Mesendoderm (in vitro differentiated cells): ENCODE results near the gene ZNF207.

Experiments used
- DNase-seq: peaks from one replicate; pipeline ENCODE4 v3.0.0; 2013
- H2AK5ac ChIP-seq: 2 replicates; pipeline ENCODE4 v1.6.1; 2013; ENCODE audit warnings: low read length, inconsistent platforms
- H2BK120ac ChIP-seq: 2 replicates; pipeline ENCODE4 v1.6.1; 2013; ENCODE audit warnings: low read depth, mild to moderate bottlenecking, low read length, moderate library complexity, mixed read lengths
- H2BK15ac ChIP-seq: replicated peaks from 2 replicates; pipeline ENCODE4 v1.6.1; 2013; ENCODE audit warnings: low read depth, mild to moderate bottlenecking, moderate library complexity
- H2BK5ac ChIP-seq: 2 replicates; pipeline ENCODE4 v1.6.1; 2013; ENCODE audit warnings: low read length, inconsistent platforms
- H3K18ac ChIP-seq: 2 replicates; pipeline ENCODE4 v1.6.1; 2013; ENCODE audit warnings: mild to moderate bottlenecking, low read length, mixed read lengths
- H3K23ac ChIP-seq: one replicate; pipeline ENCODE4 v1.6.1; 2013; ENCODE audit warnings: low read length
- H3K27ac ChIP-seq: 2 replicates; pipeline ENCODE4 v1.5.1; 2013; ENCODE audit warnings: low read depth, mild to moderate bottlenecking, inconsistent platforms, low read length, moderate library complexity
- H3K27me3 ChIP-seq: 2 replicates; pipeline ENCODE4 v1.6.1; 2013; ENCODE audit warnings: low read length, control low read depth, mild to moderate bottlenecking, inconsistent platforms; ENCODE audit not compliant: insufficient read depth, poor library complexity
- H3K36me3 ChIP-seq: 2 replicates; pipeline ENCODE4 v1.6.1; 2013; ENCODE audit warnings: low read length, inconsistent platforms; ENCODE audit not compliant: control insufficient read depth, insufficient read depth
- H3K4ac ChIP-seq: one replicate; pipeline ENCODE4 v1.6.1; 2013; ENCODE audit warnings: low read depth, mild to moderate bottlenecking, low read length, moderate library complexity
- H3K4me1 ChIP-seq: 2 replicates; pipeline ENCODE4 v1.6.1; 2013; ENCODE audit warnings: low read depth, low read length, inconsistent platforms; ENCODE audit not compliant: control insufficient read depth
- H3K4me2 ChIP-seq: 2 replicates; pipeline ENCODE4 v1.6.1; 2013; ENCODE audit warnings: low read length
- H3K4me3 ChIP-seq: 2 replicates; pipeline ENCODE4 v1.5.1; 2013; ENCODE audit warnings: mild to moderate bottlenecking, low read length
- H3K56ac ChIP-seq: one replicate; pipeline ENCODE4 v1.6.1; 2013; ENCODE audit warnings: low read length
- H3K79me1 ChIP-seq: 2 replicates; pipeline ENCODE4 v1.6.1; 2013; ENCODE audit warnings: low read length, inconsistent platforms
- H3K79me2 ChIP-seq: 2 replicates; pipeline ENCODE4 v1.6.1; 2013; ENCODE audit warnings: mild to moderate bottlenecking, low read length; ENCODE audit not compliant: control insufficient read depth, insufficient read depth
- H3K9ac ChIP-seq: 2 replicates; pipeline ENCODE4 v1.6.1; 2013; ENCODE audit warnings: low read length, inconsistent platforms
- H4K5ac ChIP-seq: one replicate; pipeline ENCODE4 v1.6.1; 2013; ENCODE audit warnings: low read length
- H4K8ac ChIP-seq: one replicate; pipeline ENCODE4 v1.6.1; 2013; ENCODE audit warnings: low read depth, mild to moderate bottlenecking, control low read depth, low read length, moderate library complexity
- WGBS: extraction: QIAGEN DNeasy Blood & Tissue Kit; methylation state at CpG from one replicate; pipeline ENCODE4 v1.1.7; 2013; ENCODE audit warnings: low lambda C conversion rate, missing lambda C conversion rate; ENCODE audit not compliant: insufficient coverage; ENCODE audit errors: extremely low coverage; 5-methylcytosine and 5-hydroxymethylcytosine counted together

The ZNF207 gene

DNA sequence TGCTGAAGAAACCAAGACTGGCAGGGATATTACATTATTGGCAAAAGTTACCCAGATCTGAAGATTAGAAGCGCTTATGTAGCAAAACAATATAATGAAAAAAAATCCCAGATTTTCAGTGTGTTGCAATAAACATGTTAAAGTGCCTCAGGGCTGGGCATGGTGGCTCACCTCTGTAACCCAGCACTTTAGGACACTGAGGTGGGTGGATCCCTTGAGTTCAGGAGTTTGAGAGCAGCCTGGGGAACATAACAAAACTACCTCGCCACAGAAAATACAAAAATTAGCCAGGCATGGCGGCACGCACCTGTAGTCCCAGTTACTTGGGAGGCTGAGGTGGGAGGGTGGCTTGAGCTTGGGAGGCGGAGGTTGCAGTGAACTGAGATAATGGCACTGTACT is 6.8 kb downstream of the ZNF207 start:
- peaks cover 63% of the 10 kb centered on the region for H3K79me2 ChIP-seq
- DNase-seq: no peak
- no peak overlapping the region for H4K8ac ChIP-seq
- H2AK5ac ChIP-seq: no peak overlapping the region
- no peak overlapping the region for H2BK15ac ChIP-seq
- no CpG with 5 or more reads among the region's 5 CpGs for WGBS
- H3K4me2 ChIP-seq: no peak overlapping the region
- no peak overlapping the region for H3K56ac ChIP-seq
- H3K27ac ChIP-seq: no peak overlapping the region
- no peak overlapping the region for H3K4me3 ChIP-seq
- H2BK5ac ChIP-seq: no peak overlapping the region
- H3K9ac ChIP-seq: no peak overlapping the region
- H3K23ac ChIP-seq: no peak overlapping the region
- no peak overlapping the region for H4K5ac ChIP-seq
- no peaks in the 10 kb centered on the region for H3K4me1 ChIP-seq
- no peaks in the 10 kb centered on the region for H3K79me1 ChIP-seq
- H3K36me3 ChIP-seq: peaks cover 6% of the 10 kb centered on the region
- no peak overlapping the region for H2BK120ac ChIP-seq
- H3K18ac ChIP-seq: no peak overlapping the region
- H3K27me3 ChIP-seq: no peaks in the 10 kb centered on the region
- no peak overlapping the region for H3K4ac ChIP-seq

DNA sequence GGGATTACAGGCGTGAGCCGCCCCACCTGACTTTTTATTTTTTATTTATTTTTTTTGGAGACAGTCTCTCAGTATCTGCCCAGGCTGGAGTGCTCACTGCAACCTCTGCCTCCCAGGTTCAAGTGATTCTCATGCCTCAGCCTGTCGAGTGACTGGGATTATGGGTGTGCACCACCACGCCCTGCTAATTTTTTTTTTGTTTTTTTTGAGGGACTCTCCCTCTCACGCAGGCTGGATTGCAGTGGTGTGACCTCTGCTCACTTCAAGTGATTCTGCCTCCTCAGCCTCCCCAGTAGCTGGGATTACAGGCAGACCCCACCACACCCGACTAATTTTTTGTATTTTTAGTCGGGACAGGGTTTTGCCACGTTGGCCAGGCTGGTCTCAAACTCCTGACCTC is 7.7 kb downstream of the ZNF207 start:
- Histone ChIP-seq H3K4me1 (no peaks in the 10 kb centered on the region), H3K4ac (no peak overlapping the region), H2BK15ac (no peak overlapping the region), H2BK5ac (no peak overlapping the region), H3K4me2 (no peak overlapping the region), H3K79me2 (peaks cover 55% of the 10 kb centered on the region), H3K23ac (no peak overlapping the region), H3K9ac (no peak overlapping the region), H3K18ac (no peak overlapping the region), H3K56ac (no peak overlapping the region), H2AK5ac (no peak overlapping the region), H3K4me3 (no peak overlapping the region), H2BK120ac (no peak overlapping the region), H3K36me3 (peaks cover 6% of the 10 kb centered on the region), H3K79me1 (no peaks in the 10 kb centered on the region), H4K5ac (no peak overlapping the region), H3K27me3 (no peaks in the 10 kb centered on the region), H3K27ac (no peak overlapping the region), H4K8ac (no peak overlapping the region)
- no CpG with 5 or more reads among the region's 8 CpGs for WGBS
- no peak for DNase-seq

DNA sequence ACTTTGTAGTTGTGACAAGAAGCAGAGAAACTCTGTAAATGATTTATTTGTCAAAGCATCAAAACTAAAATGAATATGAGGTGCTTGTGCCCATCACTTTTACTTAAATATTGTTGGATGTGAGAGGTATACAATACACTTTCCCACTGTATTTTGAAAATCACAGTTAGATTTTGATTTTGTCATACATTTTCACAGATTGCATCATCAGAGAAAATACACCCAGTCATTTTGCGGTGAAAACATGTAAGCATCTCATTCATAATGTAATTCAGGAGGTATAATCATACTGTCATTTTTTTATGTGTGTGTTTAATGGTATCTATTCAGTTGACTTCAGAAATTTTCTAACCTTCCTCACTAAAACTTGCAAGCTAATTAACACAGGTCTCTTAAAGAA is 11.3 kb downstream of the ZNF207 start:
- no peak overlapping the region for H4K8ac ChIP-seq
- H3K23ac ChIP-seq: no peak overlapping the region
- H3K79me1 ChIP-seq: peaks cover 2% of the 10 kb centered on the region
- H3K27ac ChIP-seq: no peak overlapping the region
- no peaks in the 10 kb centered on the region for H3K4me1 ChIP-seq
- no peak overlapping the region for H3K9ac ChIP-seq
- H3K4ac ChIP-seq: no peak overlapping the region
- no peak overlapping the region for H2BK5ac ChIP-seq
- DNase-seq: no peak
- H3K4me3 ChIP-seq: no peak overlapping the region
- no peak overlapping the region for H3K56ac ChIP-seq
- WGBS: no CpG with 5 or more reads among the region's 1 CpG
- H2BK15ac ChIP-seq: no peak overlapping the region
- H3K36me3 ChIP-seq: peaks cover 10% of the 10 kb centered on the region
- no peak overlapping the region for H3K18ac ChIP-seq
- peaks cover 25% of the 10 kb centered on the region for H3K79me2 ChIP-seq
- H4K5ac ChIP-seq: no peak overlapping the region
- no peak overlapping the region for H3K4me2 ChIP-seq
- H3K27me3 ChIP-seq: no peaks in the 10 kb centered on the region
- H2BK120ac ChIP-seq: no peak overlapping the region
- no peak overlapping the region for H2AK5ac ChIP-seq

DNA sequence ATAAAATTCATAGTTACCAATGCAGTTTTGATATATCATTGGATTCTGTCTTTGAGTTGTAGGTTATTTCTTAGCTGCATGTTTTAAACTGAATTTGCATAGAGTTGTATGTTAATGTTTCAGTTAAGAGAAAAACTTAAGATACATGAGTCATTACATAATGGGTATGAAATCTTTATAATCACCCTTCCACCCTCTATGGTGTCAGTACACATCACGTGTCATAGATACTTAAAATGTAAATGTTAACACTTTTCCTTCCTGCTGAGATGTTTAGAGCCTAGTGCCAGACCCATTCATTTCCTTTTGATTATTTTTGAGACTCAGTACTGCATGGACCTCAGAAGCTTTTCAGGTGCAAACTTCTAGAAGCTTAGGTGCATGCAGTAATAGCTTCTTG is 20.5 kb downstream of the ZNF207 start:
- no peak overlapping the region for H3K56ac ChIP-seq
- H3K36me3 ChIP-seq: peaks cover 12% of the 10 kb centered on the region
- no peak overlapping the region for H3K23ac ChIP-seq
- no peak overlapping the region for H3K9ac ChIP-seq
- H3K18ac ChIP-seq: no peak overlapping the region
- no peak overlapping the region for H2BK120ac ChIP-seq
- H3K4me3 ChIP-seq: no peak overlapping the region
- no peak overlapping the region for H3K4me2 ChIP-seq
- H3K4me1 ChIP-seq: no peaks in the 10 kb centered on the region
- H3K4ac ChIP-seq: no peak overlapping the region
- no peak overlapping the region for H3K27ac ChIP-seq
- whole genome bisulfite sequencing: no CpG with 5 or more reads among the region's 1 CpG
- H2BK15ac ChIP-seq: no peak overlapping the region
- H4K5ac ChIP-seq: no peak overlapping the region
- H2AK5ac ChIP-seq: no peak overlapping the region
- no peak for DNase-seq
- H3K79me1 ChIP-seq: peaks cover 7% of the 10 kb centered on the region
- peaks cover 12% of the 10 kb centered on the region for H3K79me2 ChIP-seq
- no peak overlapping the region for H2BK5ac ChIP-seq
- no peak overlapping the region for H4K8ac ChIP-seq
- no peaks in the 10 kb centered on the region for H3K27me3 ChIP-seq

DNA sequence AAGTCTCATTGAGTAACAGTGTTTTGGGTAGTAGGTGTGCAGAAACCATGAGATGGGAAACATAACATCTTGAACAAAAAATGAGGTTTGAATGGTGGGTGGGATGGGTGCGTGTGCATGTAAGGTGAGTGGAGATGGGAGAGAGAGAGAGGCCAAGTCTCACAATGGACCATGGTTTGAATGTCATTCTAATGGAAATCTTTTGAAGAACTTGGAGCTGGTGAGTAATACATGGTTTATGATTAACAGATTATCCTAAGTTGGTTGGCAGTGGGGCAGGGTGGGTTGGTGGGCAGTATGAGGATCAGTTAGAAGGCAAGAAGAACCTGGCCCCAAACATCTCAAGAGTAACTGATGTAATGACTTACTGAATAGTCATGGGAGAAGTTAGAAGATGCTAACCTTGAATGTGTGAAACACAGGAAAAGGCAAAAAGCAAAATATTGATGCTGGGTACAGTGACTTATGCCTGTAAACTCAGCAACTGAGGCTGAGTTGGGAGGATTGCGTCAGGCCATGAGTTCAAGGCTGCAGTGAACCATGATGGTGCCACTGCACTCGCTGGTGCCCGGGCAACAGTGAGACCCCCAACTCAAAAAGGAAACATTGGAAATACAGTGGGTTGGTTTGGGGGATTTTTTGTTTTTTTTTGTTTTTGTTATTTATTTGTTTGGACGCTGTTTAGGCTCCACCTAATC is 32.7 kb downstream of the ZNF207 start:
- WGBS: 100% methylated on average over 1 of the region's 5 CpGs
- no peak for DNase-seq
- H3K4me3 ChIP-seq: no peak overlapping the region

DNA sequence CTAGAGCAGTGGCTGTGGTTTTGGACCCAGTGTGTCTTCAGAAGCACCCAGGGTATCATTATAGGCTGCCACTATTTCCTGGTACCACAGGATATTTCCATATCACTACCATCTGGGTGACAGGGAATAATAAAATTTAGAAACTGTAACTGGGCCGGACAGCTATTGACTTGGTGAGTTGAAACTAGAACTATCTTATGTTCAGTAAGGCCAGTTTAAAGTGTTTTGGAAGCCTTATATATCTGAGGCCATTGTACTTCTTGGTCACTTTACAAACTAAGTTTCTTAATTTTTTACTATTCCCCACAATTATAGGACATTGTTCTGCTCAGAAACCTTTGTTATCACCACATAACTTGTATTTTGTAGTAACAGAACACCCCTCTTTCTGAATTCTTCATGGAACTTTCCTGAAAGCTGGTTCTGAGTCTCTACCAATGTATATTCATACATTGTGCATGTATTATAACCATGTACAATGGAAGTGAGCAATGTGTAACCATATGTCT is 34.0 kb downstream of the ZNF207 start:
- WGBS: no CpG with 5 or more reads among the region's 1 CpG

More for the DNA sequence above, 32.7 kb downstream of the ZNF207 start:
- Histone ChIP-seq H2BK120ac (no peak overlapping the region), H3K56ac (no peak overlapping the region), H2AK5ac (no peak overlapping the region), H3K27me3 (no peaks in the 10 kb centered on the region), H3K27ac (no peak overlapping the region), H3K79me1 (no peaks in the 10 kb centered on the region), H3K36me3 (no peaks in the 10 kb centered on the region), H3K18ac (no peak overlapping the region), H2BK15ac (no peak overlapping the region), H3K4me1 (no peaks in the 10 kb centered on the region), H4K8ac (no peak overlapping the region), H3K4ac (no peak overlapping the region), H3K23ac (no peak overlapping the region), H3K9ac (no peak overlapping the region), H3K79me2 (no peaks in the 10 kb centered on the region), H2BK5ac (no peak overlapping the region), H4K5ac (no peak overlapping the region), H3K4me2 (no peak overlapping the region)

More for the DNA sequence above, 34.0 kb downstream of the ZNF207 start:
- H3K18ac ChIP-seq: no peak overlapping the region
- H3K27me3 ChIP-seq: no peaks in the 10 kb centered on the region
- no peak overlapping the region for H3K23ac ChIP-seq
- H4K5ac ChIP-seq: no peak overlapping the region
- no peak overlapping the region for H2BK5ac ChIP-seq
- H3K4me1 ChIP-seq: no peaks in the 10 kb centered on the region
- no peak overlapping the region for H3K4ac ChIP-seq
- H3K79me1 ChIP-seq: no peaks in the 10 kb centered on the region
- H2BK15ac ChIP-seq: no peak overlapping the region
- no peak overlapping the region for H3K9ac ChIP-seq
- no peak overlapping the region for H3K4me2 ChIP-seq
- H3K36me3 ChIP-seq: no peaks in the 10 kb centered on the region
- H3K56ac ChIP-seq: no peak overlapping the region
- H2BK120ac ChIP-seq: no peak overlapping the region
- no peak overlapping the region for H2AK5ac ChIP-seq
- no peak overlapping the region for H3K4me3 ChIP-seq
- no peaks in the 10 kb centered on the region for H3K79me2 ChIP-seq
- no peak overlapping the region for H3K27ac ChIP-seq
- DNase-seq: no peak
- H4K8ac ChIP-seq: no peak overlapping the region
